Transverse colon (tissue), 4 donors: ENCODE results near the gene PLB1.
"Not testable (repeated sequence)": the region's sequence is repeated elsewhere in the genome, so short reads cannot be mapped to it uniquely, and the experiment has no call there.

Experiments
- EP300 ChIP-seq: sonication (generic); formaldehyde crosslinking; IDR thresholded peaks from one replicate; pipeline ENCODE4 v1.6.1; 2017; ENCODE audit warnings: antibody characterized with exemption, low read depth
- POLR2AphosphoS5 ChIP-seq, 3 donors: sonication (generic); formaldehyde crosslinking; IDR thresholded peaks; one replicate each; pipeline ENCODE4 v1.6.1; 2016; ENCODE audit warnings: antibody characterized with exemption in 3 of 3
- TF ChIP-seq, protein P1 (sequence below), 5 experiments: fragments of 200-600 bp in 3 of 5; fragments of 450-650 bp in 2 of 5; sonication (generic) in 3 of 5; IDR thresholded peaks; 1 replicate in 2 of 5; 2 replicates in 3 of 5; pipeline ENCODE4 v1.5.1; 2016 to 2017; ENCODE audit warnings: antibody characterized with exemption in 5 of 5, inconsistent platforms in 3 of 5, mild to moderate bottlenecking in 2 of 5, moderate library complexity in 1 of 5

DNA sequence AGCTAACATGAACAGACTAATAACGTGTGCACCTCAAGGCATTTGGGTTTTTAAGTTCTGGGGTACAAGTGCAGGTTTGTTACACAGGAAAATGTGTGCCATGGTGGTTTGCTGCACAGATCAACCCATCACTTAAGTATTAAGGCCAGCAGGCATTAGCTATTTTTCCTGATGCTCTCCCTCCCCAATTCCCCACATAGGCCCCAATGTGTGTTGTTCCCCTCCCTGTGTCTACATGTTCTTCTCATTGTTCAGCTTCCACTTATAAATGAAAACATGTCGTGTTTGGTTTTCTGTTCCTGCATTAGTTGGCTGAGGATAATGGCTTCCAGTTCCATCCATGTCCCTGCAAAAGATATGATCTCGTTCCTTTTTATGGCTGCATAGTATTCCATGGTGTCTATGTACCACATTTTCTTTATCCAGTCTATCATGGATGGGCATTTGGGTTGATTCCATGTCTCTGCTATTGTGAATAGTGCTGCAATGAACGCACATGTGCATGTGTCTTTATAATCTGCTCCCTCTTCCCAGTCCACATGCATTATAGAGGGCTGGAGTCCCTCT is 170.0 kb downstream of the PLB1 start:
- TF ChIP-seq, protein P1, sequence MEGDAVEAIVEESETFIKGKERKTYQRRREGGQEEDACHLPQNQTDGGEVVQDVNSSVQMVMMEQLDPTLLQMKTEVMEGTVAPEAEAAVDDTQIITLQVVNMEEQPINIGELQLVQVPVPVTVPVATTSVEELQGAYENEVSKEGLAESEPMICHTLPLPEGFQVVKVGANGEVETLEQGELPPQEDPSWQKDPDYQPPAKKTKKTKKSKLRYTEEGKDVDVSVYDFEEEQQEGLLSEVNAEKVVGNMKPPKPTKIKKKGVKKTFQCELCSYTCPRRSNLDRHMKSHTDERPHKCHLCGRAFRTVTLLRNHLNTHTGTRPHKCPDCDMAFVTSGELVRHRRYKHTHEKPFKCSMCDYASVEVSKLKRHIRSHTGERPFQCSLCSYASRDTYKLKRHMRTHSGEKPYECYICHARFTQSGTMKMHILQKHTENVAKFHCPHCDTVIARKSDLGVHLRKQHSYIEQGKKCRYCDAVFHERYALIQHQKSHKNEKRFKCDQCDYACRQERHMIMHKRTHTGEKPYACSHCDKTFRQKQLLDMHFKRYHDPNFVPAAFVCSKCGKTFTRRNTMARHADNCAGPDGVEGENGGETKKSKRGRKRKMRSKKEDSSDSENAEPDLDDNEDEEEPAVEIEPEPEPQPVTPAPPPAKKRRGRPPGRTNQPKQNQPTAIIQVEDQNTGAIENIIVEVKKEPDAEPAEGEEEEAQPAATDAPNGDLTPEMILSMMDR (IDR thresholded peaks at IDR 0.05): not testable (repeated sequence)
- not testable (repeated sequence) for TF ChIP-seq POLR2AphosphoS5 (IDR thresholded peaks at IDR 0.05); EP300
